ENCODE data around the gene ACVR1. TPM values are rescaled to one million over a fixed set of nuclear protein-coding genes. Genes with fewer than 3 reads are reported as not detected.

The ACVR1 gene
- total RNA-seq, 1 experiment from 2014 or later, result 27.6 TPM

GRCh38 chr2:157901325-157901724 lies 25.2 kb upstream of the ACVR1 start:
- intact Hi-C loops (cut with micrococcal nuclease; ENCODE audit: unreplicated experiment) (no loop called here), in situ Hi-C loops (cut with HindIII; ENCODE audit: low pct_unique_long_range_greater_than_20kb, low sequenced_read_pairs) (no loop called here)
- H3K36me3 ChIP-seq (ENCODE audit: control insufficient read depth, insufficient read depth, low read length), result no peaks in the 10 kb centered on the region
- H3K4me3 ChIP-seq (ENCODE audit: low read depth in 2 of 2, low read length in 2 of 2), result no peak overlapping the region
- no peaks in the 10 kb centered on the region for H3K9me3 ChIP-seq (ENCODE audit: control insufficient read depth, insufficient read depth, low read depth, low read length)
- DNase-seq (ENCODE audit: low read depth, low spot score), result no peak
- ATAC-seq, result no peak
- no peaks in the 10 kb centered on the region for H3K27me3 ChIP-seq (ENCODE audit: control insufficient read depth, insufficient read depth, low read length)
- no peak overlapping the region for H3K27ac ChIP-seq (ENCODE audit: low read length)
- CTCF ChIA-PET, result interaction anchor here (0.7 kb wide), 1 partner anchor 834 kb away, joined by 3 read pairs; no protein-coding TSS in a partner anchor
- 0 out of 2 replicates have a peak, but pooled peaks have one; percentile 23 for TF ChIP-seq TCF7L2 (IDR thresholded peaks at IDR 0.05; ENCODE audit: low read depth, low read length)
- TF ChIP-seq SIN3A (IDR thresholded peaks at IDR 0.05; ENCODE audit: borderline replicate concordance, insufficient read depth, low read depth, low read length), result no peak
- TF ChIP-seq REST (IDR thresholded peaks at IDR 0.05; ENCODE audit: insufficient read depth in 1 of 2, low read depth in 2 of 2, low read length in 1 of 2), result no peak
- no peak for TF ChIP-seq POLR2AphosphoS5 (IDR thresholded peaks at IDR 0.05; ENCODE audit: low read depth, low read length)
- TF ChIP-seq CTCF (IDR thresholded peaks at IDR 0.05), result peak; percentile 46
- no peaks in the 10 kb centered on the region for H3K4me1 ChIP-seq (ENCODE audit: control insufficient read depth, insufficient read depth, low read length)
- no TSS peak for BruUV-seq (replicated peaks)
- POLR2A ChIA-PET, result no interaction called here

DNA sequence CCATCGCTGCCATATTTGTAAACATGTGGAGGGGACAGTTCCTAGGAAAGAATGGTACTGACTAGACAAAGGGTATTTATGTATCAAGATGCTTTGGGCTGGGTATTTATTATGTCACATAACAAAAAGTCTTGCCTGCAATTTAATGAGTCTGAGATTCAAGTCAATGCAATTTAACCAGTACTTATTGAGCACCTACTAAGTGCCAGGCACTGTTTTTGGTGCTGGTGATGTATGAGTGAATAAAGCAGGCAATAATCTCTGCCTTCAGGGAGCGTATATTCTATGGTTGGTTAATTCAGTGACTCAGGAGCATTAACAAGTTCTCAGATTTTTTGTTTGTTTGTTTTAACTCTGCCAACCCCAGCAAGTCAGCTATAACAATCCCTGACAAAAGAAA lies 24.6 kb upstream of the ACVR1 start:
- Histone ChIP-seq H3K36me3 (ENCODE audit: control insufficient read depth, insufficient read depth, low read length) (no peaks in the 10 kb centered on the region), H3K4me1 (ENCODE audit: control insufficient read depth, insufficient read depth, low read length) (no peaks in the 10 kb centered on the region), H3K27ac (ENCODE audit: low read length) (no peak overlapping the region), H3K9me3 (ENCODE audit: control insufficient read depth, insufficient read depth, low read depth, low read length) (no peaks in the 10 kb centered on the region), H3K27me3 (ENCODE audit: control insufficient read depth, insufficient read depth, low read length) (no peaks in the 10 kb centered on the region), H3K4me3 (ENCODE audit: low read depth in 2 of 2, low read length in 2 of 2) (no peak overlapping the region)
- ChIA-PET POLR2A (no interaction called here), CTCF (no interaction called here)
- in situ Hi-C loops (cut with HindIII; ENCODE audit: low pct_unique_long_range_greater_than_20kb, low sequenced_read_pairs) (no loop called here), intact Hi-C loops (cut with micrococcal nuclease; ENCODE audit: unreplicated experiment) (no loop called here)
- DNase-seq (ENCODE audit: low read depth, low spot score), result no peak
- BruUV-seq (replicated peaks), result no TSS peak
- TF ChIP-seq TCF7L2 (IDR thresholded peaks at IDR 0.05; ENCODE audit: low read depth, low read length) (no peak), POLR2AphosphoS5 (IDR thresholded peaks at IDR 0.05; ENCODE audit: low read depth, low read length) (no peak), REST (IDR thresholded peaks at IDR 0.05; ENCODE audit: insufficient read depth in 1 of 2, low read depth in 2 of 2, low read length in 1 of 2) (no peak), CTCF (IDR thresholded peaks at IDR 0.05) (no peak), SIN3A (IDR thresholded peaks at IDR 0.05; ENCODE audit: borderline replicate concordance, insufficient read depth, low read depth, low read length) (no peak)
- no peak for ATAC-seq

Measured in Panc1 (cell line).